K562 (cell line): ENCODE data around the gene FOXP4.

Experiments
- BRD9 ChIP-seq: fragments of 450-650 bp; IDR thresholded peaks from 2 replicates; pipeline ENCODE4 v1.6.1; 2018; ENCODE audit warnings: low read depth; ENCODE audit not compliant: partially characterized antibody
- EZH2 ChIP-seq: IDR thresholded peaks from 2 replicates; pipeline ENCODE4 v1.6.1; 2012; ENCODE audit warnings: low read depth, mild to moderate bottlenecking, inconsistent platforms, low read length, borderline replicate concordance
- NRF1 ChIP-seq, 2 experiments: fragments of 450-650 bp; IDR thresholded peaks in 1 of 2; conservative IDR thresholded peaks in 1 of 2; 2 replicates each; pipeline ENCODE4 v1.6.1; 2014; ENCODE audit warnings: mild to moderate bottlenecking in 2 of 2
- TF ChIP-seq, protein P1 (sequence below), 3 experiments: IDR thresholded peaks in 2 of 3; conservative IDR thresholded peaks in 1 of 3; 2 replicates each; pipeline ENCODE4 v1.5.1; 2011 to 2012; ENCODE audit warnings: low read length in 3 of 3, mild to moderate bottlenecking in 3 of 3, control low read depth in 2 of 3, improper control_type of control experiment in 1 of 3, inconsistent platforms in 1 of 3, low read depth in 1 of 3, mixed read lengths in 1 of 3, moderate library complexity in 1 of 3; ENCODE audit not compliant: insufficient read depth in 2 of 3

DNA sequence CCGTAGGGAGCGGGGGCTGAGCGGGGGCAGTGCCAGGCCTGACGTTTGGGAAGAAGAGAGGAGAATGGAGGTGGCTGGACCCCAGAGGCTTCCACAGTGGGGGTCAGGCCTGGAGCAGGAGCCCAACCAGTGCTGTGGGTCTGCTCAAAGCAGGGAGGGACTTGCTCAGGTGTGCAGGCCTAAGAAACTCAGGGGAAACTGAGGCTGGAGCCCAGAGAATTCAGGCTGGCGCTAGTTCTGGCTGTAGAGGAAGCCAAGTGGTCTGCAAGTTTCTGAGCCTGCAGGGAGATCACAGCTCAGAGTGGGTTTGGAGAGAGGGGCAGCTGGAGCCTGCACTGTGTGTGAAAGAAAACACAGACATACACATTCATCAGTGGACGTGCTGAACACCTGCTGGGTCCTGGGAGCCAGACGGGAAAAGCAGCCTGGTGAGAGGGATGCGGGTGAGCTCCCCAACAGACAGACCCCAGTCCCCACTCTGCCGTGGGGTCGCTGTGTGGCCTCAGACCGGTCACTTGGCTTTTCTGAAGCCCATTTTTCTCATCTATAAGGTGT, 17.7 kb upstream of the FOXP4 start:
- TF ChIP-seq BRD9: no peak
- TF ChIP-seq, protein P1, sequence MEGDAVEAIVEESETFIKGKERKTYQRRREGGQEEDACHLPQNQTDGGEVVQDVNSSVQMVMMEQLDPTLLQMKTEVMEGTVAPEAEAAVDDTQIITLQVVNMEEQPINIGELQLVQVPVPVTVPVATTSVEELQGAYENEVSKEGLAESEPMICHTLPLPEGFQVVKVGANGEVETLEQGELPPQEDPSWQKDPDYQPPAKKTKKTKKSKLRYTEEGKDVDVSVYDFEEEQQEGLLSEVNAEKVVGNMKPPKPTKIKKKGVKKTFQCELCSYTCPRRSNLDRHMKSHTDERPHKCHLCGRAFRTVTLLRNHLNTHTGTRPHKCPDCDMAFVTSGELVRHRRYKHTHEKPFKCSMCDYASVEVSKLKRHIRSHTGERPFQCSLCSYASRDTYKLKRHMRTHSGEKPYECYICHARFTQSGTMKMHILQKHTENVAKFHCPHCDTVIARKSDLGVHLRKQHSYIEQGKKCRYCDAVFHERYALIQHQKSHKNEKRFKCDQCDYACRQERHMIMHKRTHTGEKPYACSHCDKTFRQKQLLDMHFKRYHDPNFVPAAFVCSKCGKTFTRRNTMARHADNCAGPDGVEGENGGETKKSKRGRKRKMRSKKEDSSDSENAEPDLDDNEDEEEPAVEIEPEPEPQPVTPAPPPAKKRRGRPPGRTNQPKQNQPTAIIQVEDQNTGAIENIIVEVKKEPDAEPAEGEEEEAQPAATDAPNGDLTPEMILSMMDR (IDR thresholded peaks at IDR 0.05 in 2 of 3, conservative IDR thresholded peaks at IDR 0.05 in 1 of 3; ENCODE audit: insufficient read depth in 2 of 3, low read depth in 1 of 3, low read length in 3 of 3): no peak
- no peak for TF ChIP-seq EZH2
- TF ChIP-seq NRF1 (conservative IDR thresholded peaks at IDR 0.05 in 1 of 2, IDR thresholded peaks at IDR 0.05 in 1 of 2): no peak
